Liver (tissue), 9 donors: ENCODE data around the gene SSPN. TPM values are rescaled to one million over a fixed set of nuclear protein-coding genes. Genes with fewer than 3 reads are reported as not detected.
A peak's percentile ranks its signal among the peaks of the same experiment; 100 is the strongest.

ENCODE experiments used
- DNase-seq: peaks from one replicate; pipeline ENCODE4 v3.0.0-alpha.2; 2017; ENCODE audit warnings: low spot score
- H3K27ac ChIP-seq, 2 donors: one replicate each; pipeline ENCODE4 v1.7.0; 2013; ENCODE audit warnings: inconsistent platforms in 2 of 2, low read length in 2 of 2, control low read depth in 1 of 2, low read depth in 1 of 2, mild to moderate bottlenecking in 1 of 2
- H3K27me3 ChIP-seq, 4 donors: one replicate each; pipeline versions ENCODE4 v1.6.1 to v1.7.0; 2013; ENCODE audit warnings: low read length in 3 of 4, inconsistent platforms in 1 of 4, mild to moderate bottlenecking in 1 of 4, moderate library complexity in 1 of 4; ENCODE audit not compliant: control insufficient read depth in 4 of 4, insufficient read depth in 4 of 4
- H3K36me3 ChIP-seq, 4 donors: one replicate each; pipeline versions ENCODE4 v1.6.1 to v1.7.0; 2013; ENCODE audit warnings: low read length in 3 of 4, mild to moderate bottlenecking in 3 of 4, low read depth in 1 of 4, moderate library complexity in 1 of 4; ENCODE audit not compliant: control insufficient read depth in 4 of 4, insufficient read depth in 3 of 4
- H3K4me1 ChIP-seq, 4 donors: one replicate each; pipeline versions ENCODE4 v1.6.1 to v1.7.0; 2013; ENCODE audit warnings: low read length in 3 of 4, mild to moderate bottlenecking in 3 of 4, moderate library complexity in 1 of 4; ENCODE audit not compliant: control insufficient read depth in 4 of 4, insufficient read depth in 4 of 4
- H3K4me3 ChIP-seq, 3 donors: one replicate each; pipeline versions ENCODE4 v1.6.1 to v1.7.0; 2013; ENCODE audit warnings: low read length in 3 of 3, control low read depth in 1 of 3, low read depth in 1 of 3, mild to moderate bottlenecking in 1 of 3
- H3K9ac ChIP-seq, 2 donors: one replicate each; pipeline ENCODE4 v1.7.0; 2013; ENCODE audit warnings: low read length in 2 of 2, mild to moderate bottlenecking in 2 of 2, moderate library complexity in 2 of 2, control low read depth in 1 of 2, low read depth in 1 of 2
- H3K9me3 ChIP-seq, 4 donors: one replicate each; pipeline versions ENCODE4 v1.6.1 to v1.7.0; 2013; ENCODE audit warnings: low read length in 3 of 4; ENCODE audit not compliant: control insufficient read depth in 4 of 4
- ATF3 ChIP-seq: IDR thresholded peaks from 2 replicates; pipeline ENCODE4 v1.6.1; 2016; ENCODE audit warnings: antibody characterized with exemption
- CTCF ChIP-seq: fragments of 150-350 bp; IDR thresholded peaks from 2 replicates; pipeline ENCODE4 v1.5.1; 2017; ENCODE audit warnings: improper control_type of control experiment, low read depth, low read length; ENCODE audit not compliant: missing input control
- EGR1 ChIP-seq, 2 donors: IDR thresholded peaks; 2 replicates each; pipeline ENCODE4 v1.6.1; 2016 to 2018; ENCODE audit warnings: antibody characterized with exemption in 2 of 2, low read depth in 2 of 2
- FOXA1 ChIP-seq: IDR thresholded peaks from 2 replicates; pipeline ENCODE4 v1.6.1; 2016; ENCODE audit warnings: antibody characterized with exemption
- FOXA2 ChIP-seq: IDR thresholded peaks from 2 replicates; pipeline ENCODE4 v1.6.1; 2016; ENCODE audit warnings: antibody characterized with exemption
- HNF4A ChIP-seq, 2 donors: conservative IDR thresholded peaks; 2 replicates each; pipeline ENCODE4 v1.6.1; 2016; ENCODE audit warnings: antibody characterized with exemption in 2 of 2, mild to moderate bottlenecking in 2 of 2
- HNF4G ChIP-seq: IDR thresholded peaks from 2 replicates; pipeline ENCODE4 v1.6.1; 2016; ENCODE audit warnings: antibody characterized with exemption
- MAX ChIP-seq: IDR thresholded peaks from 2 replicates; pipeline ENCODE4 v1.6.1; 2016; ENCODE audit warnings: antibody characterized with exemption
- NR2F2 ChIP-seq: IDR thresholded peaks from 2 replicates; pipeline ENCODE4 v1.6.1; 2016; ENCODE audit warnings: antibody characterized with exemption
- RAD21 ChIP-seq, 2 donors: IDR thresholded peaks; 2 replicates each; pipeline ENCODE4 v1.6.1; 2016; ENCODE audit warnings: antibody characterized with exemption in 2 of 2, mild to moderate bottlenecking in 2 of 2
- REST ChIP-seq: IDR thresholded peaks from 2 replicates; pipeline ENCODE4 v1.6.1; 2016; ENCODE audit warnings: antibody characterized with exemption, mild to moderate bottlenecking
- RXRA ChIP-seq, 2 donors: IDR thresholded peaks; 2 replicates each; pipeline ENCODE4 v1.6.1; 2017 to 2018; ENCODE audit warnings: antibody characterized with exemption in 2 of 2, mild to moderate bottlenecking in 1 of 2
- TAF1 ChIP-seq: conservative IDR thresholded peaks from 2 replicates; pipeline ENCODE4 v1.6.1; 2016; ENCODE audit warnings: antibody characterized with exemption, mild to moderate bottlenecking
- YY1 ChIP-seq: IDR thresholded peaks from 2 replicates; pipeline ENCODE4 v1.6.1; 2016; ENCODE audit warnings: antibody characterized with exemption, mild to moderate bottlenecking
- ZBTB33 ChIP-seq: IDR thresholded peaks from 2 replicates; pipeline ENCODE4 v1.6.1; 2016; ENCODE audit warnings: antibody characterized with exemption
- WGBS: extraction: QIAGEN DNeasy Blood & Tissue Kit; methylation state at CpG from one replicate; pipeline ENCODE4 v1.1.7; 2013; 5-methylcytosine and 5-hydroxymethylcytosine counted together
- polyA plus RNA-seq, 2 donors: library from polyadenylated mRNA; stranded (reverse) in 1 of 2; unstranded in 1 of 2; fragments of 200-250 nt in 1 of 2; fragments of >200 nt in 1 of 2; fragmentation: Nextera tagmentation in 1 of 2; extraction: Ambion mirVana in 1 of 2; gene quantifications; one replicate each; pipeline versions ENCODE4 v1.2.1 to v1.2.3, GENCODE V29; 2013 to 2015
- total RNA-seq, 2 donors: library from RNA; depleted of rRNA; stranded (reverse); fragments of >200 nt; gene quantifications; one replicate each; pipeline ENCODE4 v1.2.3, GENCODE V29; 2014
- donor health status: healthy.
- donor health status: healthy.
- donor health status: healthy.
- donor health status: healthy.
- donor health status: healthy.

The SSPN gene
- total and polyA plus RNA-seq, 4 donors = 0.33 to 0.67 (median 0.46) TPM

- Histone ChIP-seq H3K9me3 (peaks cover 0 to 2% (median under 1%) of the 10 kb centered on the region in 4 donors), H3K4me1 (peaks cover 0 to 3% (median 0%) of the 10 kb centered on the region in 4 donors), H3K4me3 (no peak overlapping the region), H3K36me3 (no peaks in the 10 kb centered on the region), H3K9ac (no peak overlapping the region), H3K27ac (no peak overlapping the region), H3K27me3 (no peaks in the 10 kb centered on the region)
- no peak for DNase-seq
- 79% methylated on average over 2 of the region's 2 CpGs for WGBS
- TF ChIP-seq YY1 (no peak), HNF4A (conservative IDR thresholded peaks at IDR 0.05) (peak in 1 of 2 donors; percentile 46)
Measured at GRCh38 chr12:26290565-26290964, 95.2 kb downstream of the SSPN start.

- no peak for TF ChIP-seq EGR1 (IDR thresholded peaks at IDR 0.05; ENCODE audit: low read depth in 2 of 2)
- TF ChIP-seq HNF4G = no peak
- no peak for TF ChIP-seq FOXA1
- TF ChIP-seq YY1 = no peak
- no peak for TF ChIP-seq HNF4A (conservative IDR thresholded peaks at IDR 0.05)
- TF ChIP-seq TAF1 = no peak
- no peak for TF ChIP-seq MAX
- TF ChIP-seq FOXA2 = no peak
- no peak for TF ChIP-seq RAD21 (IDR thresholded peaks at IDR 0.05)
- no peak for TF ChIP-seq REST
- no peak for TF ChIP-seq ZBTB33
- TF ChIP-seq NR2F2 = no peak
- TF ChIP-seq ATF3 = no peak
- Histone ChIP-seq H3K9ac (no peak overlapping the region), H3K4me1 (peaks cover 0 to 3% (median 0%) of the 10 kb centered on the region in 4 donors), H3K36me3 (no peaks in the 10 kb centered on the region), H3K4me3 (no peak overlapping the region), H3K27ac (no peak overlapping the region), H3K27me3 (no peaks in the 10 kb centered on the region), H3K9me3 (no peaks in the 10 kb centered on the region)
- DNase-seq = no peak
- 97% methylated on average over 1 of the region's 1 CpG for WGBS
Measured at GRCh38 chr12:26292596-26292995, 97.2 kb downstream of the SSPN start.

GRCh38 chr12:26293612-26294011 is 98.2 kb downstream of the SSPN start:
- Histone ChIP-seq H3K27me3 (no peaks in the 10 kb centered on the region), H3K4me1 (peaks cover 0 to 3% (median 0%) of the 10 kb centered on the region in 4 donors), H3K27ac (no peak overlapping the region), H3K36me3 (no peaks in the 10 kb centered on the region), H3K4me3 (no peak overlapping the region), H3K9me3 (no peaks in the 10 kb centered on the region), H3K9ac (no peak overlapping the region)
- no peak for TF ChIP-seq TAF1
- no peak for TF ChIP-seq RXRA (IDR thresholded peaks at IDR 0.05)
- no peak for TF ChIP-seq EGR1 (IDR thresholded peaks at IDR 0.05; ENCODE audit: low read depth in 2 of 2)
- TF ChIP-seq NR2F2 = no peak
- no peak for TF ChIP-seq CTCF
- no peak for TF ChIP-seq YY1
- no peak for TF ChIP-seq REST
- no peak for TF ChIP-seq HNF4A (conservative IDR thresholded peaks at IDR 0.05)
- DNase-seq = no peak
- WGBS = 82% methylated on average over 2 of the region's 2 CpGs
